Stimulated activated effector memory CD8-positive, alpha-beta T cell treated with anti-CD3 and anti-CD28 coated beads, Interleukin-12 subunit alpha, Interleukin-12 subunit beta, amount 100 ng/mL, for 72 hours (primary cell): ENCODE data around the gene KLHDC8A.
A peak's percentile ranks its signal among the peaks of the same experiment; 100 is the strongest.

Experiments used
- ATAC-seq: fragments of 150-1000 bp; cut with Tn5 transposase; 2 replicates; pipeline ENCODE4 v1.10.0; 2021
- DNase-seq, 2 donors: peaks; one replicate each; pipeline ENCODE4 v3.0.0; 2021 to 2022; ENCODE audit warnings: low spot score in 2 of 2
- H3K27ac Mint-ChIP-seq: one replicate; pipeline ENCODE4 v1.8.0; 2022; ENCODE audit warnings: mild to moderate bottlenecking, mixed read lengths
- H3K36me3 Mint-ChIP-seq: one replicate; pipeline ENCODE4 v1.8.0; 2022; ENCODE audit warnings: mild to moderate bottlenecking, mixed read lengths
- H3K4me1 Mint-ChIP-seq: one replicate; pipeline ENCODE4 v1.8.0; 2022; ENCODE audit warnings: mixed read lengths
- H3K4me3 Mint-ChIP-seq: one replicate; pipeline ENCODE4 v1.8.0; 2022; ENCODE audit warnings: mild to moderate bottlenecking, mixed read lengths
- H3K9me3 Mint-ChIP-seq: one replicate; pipeline ENCODE4 v1.8.0; 2022; ENCODE audit warnings: mixed read lengths

KLHDC8A gene

GRCh38 chr1:205286335-205286950, 70.3 kb downstream of the KLHDC8A start:
- Mint-ChIP-seq H3K27ac (peak overlapping the region; percentile 21), H3K36me3 (peaks cover 27% of the 10 kb centered on the region), H3K4me3 (peak overlapping the region; percentile 75), H3K9me3 (no peaks in the 10 kb centered on the region), H3K4me1 (peaks cover 80% of the 10 kb centered on the region)
- DNase-seq, result peak; percentile 73 to 92
- ATAC-seq, result peak; percentile 45
